Activated CD4-positive, alpha-beta T cell treated with anti-CD3 and anti-CD28 coated beads, Interleukin-2, Interleukin-6, amounts not matched to agents 100 ng/mL and 50 ng/mL, durations not matched to agents 16 hours and 8 hours (primary cell): Measurements from ENCODE around the gene ARID5A.

ENCODE experiments used
- DNase-seq: peaks from one replicate; pipeline ENCODE4 v3.0.0-alpha.2; 2020

The ARID5A gene

DNA sequence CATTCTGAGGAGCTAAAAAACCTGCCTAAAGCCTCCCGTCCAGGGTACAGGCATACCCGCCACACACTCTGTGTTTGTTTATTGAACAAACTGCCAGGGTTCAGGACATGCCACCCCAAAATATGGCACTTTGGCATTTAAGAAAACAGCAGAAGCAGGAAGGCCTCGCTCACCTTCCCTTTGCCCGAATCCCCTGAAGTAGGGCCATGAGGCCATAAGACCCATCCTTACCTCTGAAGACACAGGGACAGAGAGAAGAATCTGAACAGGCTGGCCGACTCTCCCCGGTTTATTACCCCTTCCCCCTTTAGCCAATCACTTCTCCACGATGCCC is 29.7 kb upstream of the ARID5A start:
- DNase-seq = no peak

DNA sequence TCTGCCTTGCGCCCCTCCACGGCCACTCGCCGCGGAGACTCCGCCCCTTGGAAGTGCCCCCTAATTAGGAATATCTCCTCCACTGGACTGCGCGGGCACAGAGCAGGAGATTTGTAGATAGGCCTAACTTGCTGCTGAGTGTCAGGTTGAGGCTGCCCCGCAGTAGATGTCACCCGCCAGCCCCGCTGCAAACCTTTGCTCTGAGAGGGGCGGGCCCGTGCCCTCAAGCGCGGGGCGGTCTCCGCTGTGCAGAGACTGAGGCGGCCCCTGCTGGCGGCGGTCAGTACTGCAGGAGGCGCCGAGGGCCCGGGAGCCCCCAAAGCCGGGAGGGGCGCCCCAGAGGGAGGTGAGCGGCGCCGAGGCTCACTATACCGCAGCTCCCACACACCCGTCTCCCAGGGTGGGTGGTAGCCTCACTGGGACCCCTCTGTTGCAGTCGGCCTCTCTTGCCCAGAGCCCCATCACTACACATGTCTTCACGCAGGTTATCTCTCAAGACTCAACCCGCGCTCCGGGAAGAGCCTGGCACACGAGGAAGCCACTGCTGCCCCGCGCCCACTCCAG is 28.5 kb upstream of the ARID5A start:
- DNase-seq = peak; percentile 89

DNA sequence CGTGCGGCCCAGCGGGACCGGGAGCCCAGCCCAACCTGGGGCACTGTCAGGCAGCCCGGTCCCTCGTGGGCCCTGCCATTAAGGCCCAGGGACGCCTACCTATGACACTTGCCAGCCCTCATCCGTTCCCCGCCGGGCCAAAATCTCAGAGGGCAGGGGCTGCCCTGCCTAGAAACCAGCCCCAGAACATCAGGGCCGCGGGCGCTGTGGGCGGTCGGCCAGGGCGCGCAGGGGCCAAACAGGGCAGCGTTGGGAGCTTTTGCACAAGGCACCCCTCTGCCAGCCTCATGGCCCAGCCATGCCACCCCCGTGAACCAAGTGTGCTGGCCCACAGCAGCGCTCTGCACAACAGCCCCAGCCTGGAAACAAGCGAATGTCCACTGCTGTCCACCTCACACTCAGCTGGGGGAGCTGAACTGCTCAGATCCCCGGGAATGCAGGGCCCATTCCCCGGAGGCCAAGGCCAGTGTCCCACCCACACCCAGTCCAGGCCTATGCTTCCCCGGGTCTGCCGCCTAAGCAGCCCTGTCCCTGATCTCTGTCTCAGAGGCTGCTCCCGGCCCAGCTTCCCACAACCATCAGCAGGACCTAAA is 27.9 kb upstream of the ARID5A start:
- DNase-seq = no peak

DNA sequence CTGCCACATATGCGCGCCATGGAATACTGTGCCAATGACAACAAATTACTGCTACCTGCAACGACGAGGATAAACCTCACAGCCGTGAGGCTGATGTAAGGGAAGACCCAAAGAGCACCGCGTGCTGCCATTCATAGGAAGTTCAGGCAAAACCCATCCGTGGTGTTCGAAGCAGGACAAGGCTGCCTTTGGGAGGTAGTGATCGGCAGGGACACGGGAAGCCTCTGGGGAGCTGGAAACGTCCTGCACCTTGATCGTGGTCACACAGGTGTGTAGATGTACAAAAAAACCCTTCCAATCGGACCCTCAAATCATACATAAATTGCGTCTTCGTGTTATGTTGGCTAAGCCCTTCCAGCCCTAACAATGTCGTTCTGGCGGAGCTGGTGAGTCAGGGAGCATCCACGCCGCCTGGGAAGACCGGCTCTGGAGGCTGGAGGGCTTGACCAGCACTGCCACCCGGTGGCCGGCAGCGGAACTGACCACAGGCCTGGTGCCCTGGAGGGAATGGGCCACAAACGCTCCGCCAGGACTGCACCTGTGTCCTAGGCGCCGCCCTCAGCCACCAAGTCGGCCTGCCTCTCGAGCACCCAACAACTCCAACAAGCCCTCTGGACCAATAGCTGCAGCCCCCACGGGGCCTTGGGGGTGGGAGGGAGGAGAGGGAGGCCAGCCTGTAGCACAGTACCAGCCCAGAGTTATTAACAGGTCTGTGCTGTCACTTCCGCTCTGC is 27.3 kb upstream of the ARID5A start:
- peak; percentile 85 for DNase-seq

DNA sequence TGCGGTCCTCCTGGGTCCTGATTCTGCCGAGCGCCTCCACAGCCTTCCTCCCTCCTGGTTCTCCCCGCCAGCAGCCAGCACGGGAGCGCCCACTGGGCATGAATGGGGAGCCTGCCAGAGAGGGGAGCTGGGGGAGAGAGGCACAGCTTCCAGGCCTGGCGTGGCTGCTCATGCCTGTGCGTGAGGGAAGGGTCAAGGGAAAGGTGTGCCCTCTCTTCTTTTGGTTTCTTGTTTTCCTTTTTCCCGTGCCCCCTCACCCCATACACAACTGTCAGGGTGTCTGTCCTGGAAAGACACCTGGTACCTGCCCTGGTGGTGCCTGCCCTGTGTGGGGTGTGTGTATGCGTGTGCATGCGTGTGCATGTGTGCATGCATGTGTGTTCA is 26.7 kb upstream of the ARID5A start:
- DNase-seq = no peak

DNA sequence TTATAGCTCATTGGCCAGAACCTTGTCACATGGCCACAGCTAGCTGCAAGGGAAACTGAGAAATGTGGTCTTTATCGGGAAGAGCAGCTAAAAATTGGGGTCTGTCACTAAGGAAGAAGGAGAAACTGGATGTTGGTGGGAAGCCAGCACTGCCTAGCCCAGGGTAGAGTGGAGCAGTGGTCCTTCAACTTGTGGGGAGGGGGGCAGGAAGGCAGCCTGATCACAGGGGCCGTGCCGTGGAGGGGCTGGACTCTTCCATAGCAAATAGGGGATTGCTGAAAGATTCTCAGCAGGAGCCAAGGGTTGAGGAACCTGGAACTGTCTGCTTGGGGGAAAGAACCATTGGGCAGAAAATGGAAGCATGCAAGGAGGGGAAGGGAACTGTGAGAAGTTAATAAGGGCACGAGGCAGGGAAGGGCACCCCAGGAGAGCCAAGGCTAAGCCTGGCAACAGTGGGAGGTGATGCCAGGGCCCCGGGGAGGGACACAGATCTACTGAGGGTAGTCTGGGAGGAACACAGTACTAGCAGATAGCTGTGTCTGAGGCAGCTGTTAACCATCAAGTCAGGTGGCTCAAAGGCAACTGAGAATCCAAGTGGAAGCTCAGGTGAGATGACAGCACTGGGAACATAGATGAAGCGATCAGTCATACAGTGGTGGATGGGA is 25.5 kb upstream of the ARID5A start:
- DNase-seq = no peak

DNA sequence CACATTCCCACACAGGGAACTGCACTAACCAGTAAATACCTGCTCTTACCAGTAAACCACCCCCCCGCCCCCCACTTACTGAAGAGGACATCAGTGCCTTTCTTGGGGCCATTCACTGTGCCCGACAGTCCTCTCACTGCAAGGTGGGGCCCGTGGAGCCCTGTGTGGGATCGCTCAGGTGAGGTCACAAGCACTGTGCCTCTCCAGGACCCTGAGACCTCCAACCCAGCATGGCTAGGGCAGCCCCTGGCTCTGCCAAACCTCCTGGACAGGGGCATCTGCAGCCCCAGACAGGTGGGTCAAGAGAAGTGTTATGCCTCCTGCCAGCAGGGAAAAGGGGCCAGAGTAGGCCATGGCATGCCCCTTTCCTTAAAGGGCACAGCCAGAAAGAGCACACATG is 24.7 kb upstream of the ARID5A start:
- no peak for DNase-seq

DNA sequence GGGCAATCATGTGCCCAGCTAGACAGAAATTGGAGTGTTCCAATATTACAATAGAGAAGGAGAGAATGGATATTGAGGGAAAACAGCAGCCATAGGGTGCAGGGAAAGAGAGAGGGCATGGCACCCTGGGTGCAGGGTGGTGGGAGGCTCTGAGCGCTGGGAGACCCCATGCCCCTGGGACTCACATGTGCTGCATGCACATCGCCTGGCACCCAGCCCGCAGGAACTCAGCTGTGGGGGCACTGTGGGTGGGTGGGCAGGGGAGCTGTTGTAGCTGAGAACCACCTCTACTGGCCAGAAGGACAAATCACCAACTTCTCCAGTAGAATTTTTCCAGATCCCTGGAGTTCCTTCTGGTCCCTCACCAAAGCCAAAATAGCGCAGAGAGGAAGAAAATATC is 24.2 kb upstream of the ARID5A start:
- no peak for DNase-seq

DNA sequence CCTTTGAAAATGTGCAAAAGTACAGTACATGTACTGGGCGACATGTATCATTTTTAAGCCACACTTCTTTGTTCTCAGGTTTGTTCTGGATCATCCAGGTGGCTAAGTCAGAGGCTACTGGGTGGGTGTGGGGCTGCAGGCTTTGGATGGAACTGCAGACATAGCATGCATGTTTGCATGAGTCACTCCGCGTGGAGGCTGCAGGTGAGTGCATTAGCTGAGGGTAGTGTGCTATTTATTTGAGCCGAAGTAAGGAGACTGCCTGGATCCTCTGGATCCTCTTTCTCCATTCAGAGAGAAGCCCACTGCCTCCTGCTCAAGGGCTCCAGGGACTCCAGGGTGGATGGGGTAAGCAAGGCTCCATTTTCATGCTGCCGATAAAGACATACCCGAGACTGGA is 22.0 kb upstream of the ARID5A start:
- no peak for DNase-seq

DNA sequence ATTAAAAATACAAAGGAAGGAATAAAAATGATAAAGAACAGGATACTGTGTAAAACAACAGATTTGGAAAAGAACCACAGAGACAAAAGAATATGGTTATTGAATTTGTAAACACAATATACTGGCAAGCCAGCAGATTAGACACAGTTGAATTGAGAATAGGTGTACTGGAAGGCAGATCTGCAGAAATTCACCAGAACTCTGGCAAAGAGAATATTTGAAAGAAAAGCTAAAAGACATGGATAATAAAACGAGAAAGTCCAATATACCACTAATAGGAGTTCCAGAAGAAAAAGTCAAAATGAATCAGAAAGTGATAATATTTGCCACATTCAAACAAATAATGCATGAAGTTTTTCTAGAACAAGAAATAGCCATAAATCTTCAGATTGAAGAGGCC is 19.5 kb upstream of the ARID5A start:
- DNase-seq = no peak

DNA sequence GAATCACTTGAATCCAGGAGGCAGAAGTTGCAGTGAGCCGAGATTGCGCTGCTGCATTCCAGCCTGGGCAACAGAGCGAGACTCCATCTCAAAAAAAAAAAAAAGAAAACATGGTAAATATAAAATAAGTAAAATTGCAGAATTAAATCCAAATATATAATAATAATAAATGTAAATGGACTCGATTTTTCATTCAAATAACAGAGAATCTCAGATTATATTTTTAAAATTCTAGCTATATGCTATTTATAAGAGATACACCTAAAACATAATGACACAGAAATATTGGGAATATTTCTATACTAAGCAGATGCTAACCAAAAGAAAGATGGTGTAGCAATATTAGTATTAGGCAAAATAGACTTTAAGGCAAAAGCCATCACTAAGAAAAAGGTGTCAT is 16.3 kb upstream of the ARID5A start:
- no peak for DNase-seq

DNA sequence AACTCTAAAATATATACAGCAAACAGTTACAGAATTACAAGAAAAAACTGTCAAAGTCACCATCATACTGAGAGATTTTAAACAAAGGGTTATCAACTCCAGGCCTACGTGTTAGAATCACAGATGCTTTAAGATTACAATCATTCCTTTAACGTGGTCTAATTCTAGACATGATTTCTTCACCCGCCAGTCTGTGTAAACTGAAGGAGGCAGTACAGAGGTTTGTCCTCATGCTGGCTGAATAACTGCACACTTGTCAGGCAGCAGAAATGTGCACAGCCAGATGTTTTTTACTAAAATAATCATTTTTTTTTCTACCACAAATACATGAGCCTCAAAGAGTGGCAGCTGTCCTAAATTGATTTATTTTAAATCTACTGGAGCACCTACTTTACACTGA is 15.9 kb upstream of the ARID5A start:
- no peak for DNase-seq

DNA sequence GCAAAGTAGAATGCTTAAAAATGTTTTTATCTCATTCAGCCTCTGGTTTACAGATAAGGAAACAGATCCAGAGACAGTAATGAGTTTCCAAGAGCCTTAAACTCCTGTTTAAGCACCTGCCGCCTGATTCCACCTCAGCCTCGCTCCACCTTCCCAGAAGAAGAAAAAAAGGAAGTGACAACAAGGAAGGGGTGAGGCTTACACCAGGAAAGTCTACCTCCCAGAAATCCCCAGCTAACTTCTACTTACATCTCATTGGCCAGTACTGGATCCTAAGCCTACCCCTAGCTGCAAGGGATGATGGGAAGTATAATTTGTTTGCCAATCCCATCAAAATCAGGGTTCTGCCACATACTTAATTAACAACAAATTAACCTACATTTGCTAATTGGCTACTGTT is 15.3 kb upstream of the ARID5A start:
- DNase-seq = no peak

DNA sequence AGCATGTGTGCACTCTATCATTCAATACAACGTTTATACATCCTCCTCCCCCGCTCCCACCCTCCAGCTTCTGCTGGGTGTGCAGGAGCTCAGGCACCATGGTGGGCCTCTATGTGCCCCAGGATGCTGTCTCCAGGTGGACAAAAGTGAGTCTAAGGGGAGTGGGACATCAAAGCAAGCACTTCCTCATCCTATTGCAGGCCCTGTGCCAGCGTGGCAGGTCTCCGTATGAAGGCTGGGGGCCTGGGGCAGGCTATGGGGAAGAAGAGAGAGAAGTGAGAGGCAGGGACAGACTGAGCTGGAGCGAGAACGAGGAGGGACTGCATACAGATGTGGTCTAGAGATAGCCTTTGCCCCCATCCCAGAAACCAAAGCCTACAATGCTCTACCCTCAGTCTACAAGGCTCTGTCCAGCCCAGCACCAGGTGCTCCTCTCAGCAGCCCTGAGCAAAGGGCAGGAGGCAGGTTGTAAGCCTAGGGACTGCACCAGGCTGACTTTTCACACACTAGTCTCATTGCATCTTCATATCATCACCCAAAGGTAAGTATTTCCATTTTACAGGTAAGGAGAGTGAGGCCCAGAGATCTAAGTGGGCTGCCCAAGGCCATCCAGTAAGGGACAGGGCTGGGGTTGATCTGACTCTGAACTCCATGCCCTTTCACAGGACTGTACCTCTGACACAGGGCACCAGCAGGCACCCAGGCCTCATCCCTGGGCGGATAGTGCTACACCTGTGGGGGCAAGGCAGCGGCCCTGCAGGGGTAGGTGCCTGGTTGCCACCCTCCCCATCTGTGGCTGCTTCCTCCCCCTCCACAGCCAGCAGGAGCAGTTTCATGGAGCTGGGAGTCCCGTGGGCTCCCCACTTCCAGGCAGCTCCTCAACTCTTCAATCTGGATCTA is 14.0 kb upstream of the ARID5A start:
- no peak for DNase-seq

DNA sequence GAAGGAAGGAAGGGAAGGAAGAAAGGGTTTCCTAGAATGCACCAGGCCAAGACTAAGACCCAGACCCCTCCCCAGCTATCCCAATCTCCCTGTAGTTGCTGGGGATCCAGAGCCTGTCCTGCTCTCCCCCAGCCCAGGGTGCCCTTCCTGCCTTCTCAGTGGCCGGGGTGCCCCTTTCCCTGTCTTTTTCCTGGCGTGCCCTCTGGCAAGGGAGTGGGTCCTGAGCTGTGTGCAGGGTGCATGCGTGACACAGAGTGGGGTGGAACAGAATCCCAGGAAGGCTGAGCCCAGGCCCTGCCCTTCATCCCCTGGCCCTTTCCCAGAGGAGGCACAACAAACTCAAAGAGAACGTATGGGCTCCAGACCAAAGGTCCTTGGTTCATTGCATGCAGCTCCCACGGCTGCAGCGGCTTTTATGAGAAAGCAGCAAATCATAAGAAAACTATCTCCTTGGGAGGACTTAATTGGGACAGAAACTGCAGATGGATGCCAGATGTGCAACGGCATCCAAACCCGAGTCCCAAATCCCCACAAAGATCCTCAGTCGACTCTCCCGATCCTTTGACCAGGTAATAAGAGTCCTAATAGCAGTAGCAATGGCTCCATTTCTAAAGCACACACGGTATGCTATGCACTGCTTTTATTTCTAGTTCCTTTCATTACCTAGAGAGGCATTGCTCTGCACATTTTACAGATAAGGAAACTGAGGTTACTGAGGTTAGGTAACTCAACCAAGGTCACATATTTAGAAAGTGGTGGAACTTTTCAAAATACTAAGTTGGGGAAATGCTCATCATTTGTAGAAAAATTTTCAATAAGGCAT is 12.7 kb upstream of the ARID5A start:
- peak; percentile 42 for DNase-seq

DNA sequence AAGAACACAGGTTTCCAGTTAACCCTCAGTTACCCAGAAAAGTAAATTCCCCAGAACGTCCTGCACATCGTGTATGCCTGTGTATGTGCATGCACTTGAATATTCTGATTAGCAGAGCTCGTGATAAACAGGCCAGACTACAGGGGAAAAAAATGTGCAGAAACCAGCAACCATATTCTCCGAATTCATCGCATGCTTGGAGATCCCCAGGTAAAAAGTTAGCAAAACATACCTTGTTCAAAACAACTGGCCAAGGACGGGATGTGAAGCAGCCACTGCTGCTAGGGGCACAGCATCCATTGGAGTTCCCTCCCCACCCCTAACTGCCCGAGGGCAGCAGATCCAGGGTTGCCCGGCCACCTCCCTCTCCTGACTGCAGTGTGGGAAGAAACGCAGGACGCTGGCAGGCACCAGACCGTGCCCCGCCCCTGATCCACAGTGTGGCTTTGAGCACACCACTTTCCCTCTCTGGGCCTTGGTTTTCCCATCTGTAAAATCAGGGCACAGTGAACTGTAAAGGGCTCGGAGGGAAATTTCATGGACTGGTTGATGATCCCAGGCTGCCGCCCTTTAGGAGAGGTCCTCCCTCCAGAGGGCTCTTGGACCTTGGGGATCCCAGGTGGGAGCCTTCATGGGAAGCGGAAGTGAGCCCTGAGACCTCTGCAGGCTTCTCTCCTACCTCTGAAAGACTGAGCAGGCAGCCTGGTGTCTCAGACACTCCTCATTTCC is 11.9 kb upstream of the ARID5A start:
- peak; percentile 87 for DNase-seq

DNA sequence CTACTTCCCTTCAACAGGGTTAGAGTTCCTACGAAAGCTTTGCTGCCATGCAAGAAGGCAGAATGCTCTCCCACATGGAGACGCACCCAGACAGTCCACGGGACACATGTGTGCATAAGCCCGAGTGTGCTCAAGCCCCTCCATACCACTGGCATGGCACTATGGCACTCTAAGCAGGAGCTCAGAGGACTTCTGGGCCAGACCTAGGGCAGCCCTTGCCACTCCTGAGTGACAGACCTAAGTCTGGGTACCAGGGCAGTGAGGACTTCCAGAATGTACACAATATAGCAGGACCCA is 11.4 kb upstream of the ARID5A start:
- no peak for DNase-seq

DNA sequence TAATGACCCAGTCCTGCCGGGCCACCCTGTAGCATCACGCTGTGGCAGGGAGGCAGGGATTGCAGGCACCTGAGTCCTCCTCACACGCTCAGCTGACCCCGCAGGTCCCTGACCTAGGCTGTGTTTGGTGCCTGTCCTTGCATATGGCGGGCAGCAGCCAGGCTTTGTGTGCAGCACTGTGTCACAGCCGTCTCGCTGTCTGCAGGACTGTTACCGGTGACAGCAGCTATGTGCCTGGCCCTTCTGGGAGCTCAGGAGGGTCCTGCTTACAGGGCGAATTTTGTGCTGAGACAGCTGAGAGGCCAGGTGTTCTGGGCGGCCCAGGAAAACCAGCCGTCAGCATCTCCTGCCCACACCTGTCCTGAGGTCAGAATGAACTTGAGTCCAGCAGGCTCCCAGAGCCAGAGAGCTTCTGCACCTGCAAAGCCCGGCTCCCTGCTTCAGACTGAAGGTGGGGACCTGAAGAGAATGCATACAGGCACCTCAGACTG is 10.4 kb upstream of the ARID5A start:
- DNase-seq = no peak

DNA sequence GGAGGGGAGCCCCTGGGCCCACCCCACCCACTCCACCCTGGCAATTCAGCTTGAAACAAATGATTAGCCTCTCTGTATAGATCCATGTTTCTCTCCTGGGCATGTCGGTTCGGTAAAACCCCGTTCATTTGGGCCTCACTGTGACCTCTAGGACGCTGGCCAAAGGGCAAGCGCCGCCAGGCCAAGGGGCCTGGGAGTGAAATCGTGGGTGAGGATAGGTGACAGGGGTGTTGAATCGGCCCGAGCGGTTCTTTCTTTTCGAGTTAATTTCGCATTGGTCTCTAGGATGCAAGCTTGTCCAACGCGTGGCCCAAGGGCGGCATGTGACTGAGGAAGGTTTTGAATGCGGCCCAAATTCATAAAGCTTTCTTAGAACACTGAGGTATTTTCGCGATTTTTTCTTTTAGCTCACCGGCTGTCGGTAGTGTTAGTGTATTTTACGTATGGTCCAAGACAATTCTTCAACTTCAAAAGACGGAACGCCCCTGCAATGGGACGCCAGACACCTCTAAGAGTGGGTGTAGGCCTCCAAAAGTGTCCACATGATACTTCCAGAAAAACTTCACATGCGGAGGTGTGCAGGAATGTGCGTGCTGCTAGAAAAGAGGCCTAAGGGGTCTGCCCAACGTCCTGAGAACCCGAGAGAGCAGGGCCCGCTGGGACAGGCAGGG is 9.8 kb upstream of the ARID5A start:
- no peak for DNase-seq

DNA sequence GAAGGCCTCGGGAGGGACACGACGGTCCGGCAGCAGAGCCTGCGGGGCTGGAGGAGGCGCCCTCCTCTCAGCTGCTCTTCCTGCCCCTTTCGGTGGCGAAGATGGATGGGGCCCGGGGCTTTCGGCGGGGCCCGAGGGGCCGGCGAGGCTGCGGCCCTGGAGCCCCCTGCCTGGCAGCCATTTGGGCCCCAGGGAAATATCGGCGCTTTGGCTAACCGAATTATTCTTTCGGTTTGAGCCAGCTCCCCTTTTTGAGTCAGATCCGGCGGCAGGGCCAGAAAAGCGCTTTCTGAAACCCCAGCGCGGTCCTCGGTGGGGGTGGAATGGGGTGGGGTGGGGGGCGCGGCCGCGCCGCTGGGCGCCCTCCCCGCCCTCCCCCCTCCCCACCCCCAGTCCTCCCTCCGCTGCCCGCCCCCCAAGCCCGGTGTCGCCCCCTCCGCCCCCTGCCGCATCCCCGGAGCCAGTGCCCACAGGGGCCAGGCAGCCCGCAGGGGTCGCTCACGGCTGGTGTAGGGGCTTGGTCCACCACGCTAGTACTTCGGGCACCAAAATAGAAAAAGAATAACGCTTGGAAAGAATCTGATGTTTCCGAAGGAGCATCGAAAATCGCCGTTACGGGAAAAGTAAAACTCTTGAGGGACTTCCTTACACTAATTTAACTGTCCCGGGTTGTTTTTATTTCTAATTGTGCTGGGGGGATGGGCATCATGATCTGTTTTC is 9.1 kb upstream of the ARID5A start:
- DNase-seq = peak; percentile 93
